HG03439 (cell line): ENCODE measurements around the gene NSUN6.
"Not testable (repeated sequence)": the region's sequence is repeated elsewhere in the genome, so short reads cannot be mapped to it uniquely, and the experiment has no call there.

Experiments used
- ATAC-seq: cut with Tn5 transposase; IDR thresholded peaks from one replicate; pipeline ENCODE4 v1.9.1; 2021; ENCODE audit warnings: mild to moderate bottlenecking, moderate library complexity; ENCODE audit not compliant: unreplicated experiment

NSUN6 gene

DNA sequence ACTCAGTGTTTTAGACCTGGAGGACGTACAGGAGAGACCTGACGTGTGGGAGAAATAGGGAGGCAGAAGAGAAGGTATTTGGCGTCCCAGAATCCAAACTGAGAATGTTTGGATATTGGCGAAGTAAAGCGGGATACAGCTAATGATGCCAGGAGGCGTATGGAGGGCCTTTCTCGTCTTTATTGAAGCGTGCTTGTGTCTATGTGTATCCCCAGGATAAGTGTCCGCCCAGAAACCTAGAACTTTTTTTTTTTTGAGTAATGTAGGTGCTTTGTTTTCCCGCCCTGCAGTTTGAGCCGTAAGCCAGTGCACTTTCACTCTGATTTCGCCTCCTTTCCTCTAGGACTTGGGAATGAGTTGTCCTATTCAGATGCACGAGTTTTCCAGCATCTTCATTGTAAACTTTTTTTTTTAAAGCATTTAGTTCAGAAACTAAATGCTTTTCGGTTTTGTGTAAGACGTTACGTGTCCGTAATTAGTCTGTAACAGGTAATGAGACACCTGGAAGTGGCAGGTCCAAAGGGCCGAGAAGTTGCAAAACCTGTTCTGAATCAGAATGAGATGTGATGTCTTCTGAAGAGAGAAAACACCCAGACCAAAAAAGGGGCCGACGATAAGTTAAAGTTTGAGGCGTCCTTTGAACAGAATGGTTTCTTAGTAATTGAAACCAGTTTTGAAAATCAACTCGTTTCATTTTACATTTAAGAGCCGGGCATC lies 8.6 kb upstream of the NSUN6 start:
- ATAC-seq, result peak; percentile 30

DNA sequence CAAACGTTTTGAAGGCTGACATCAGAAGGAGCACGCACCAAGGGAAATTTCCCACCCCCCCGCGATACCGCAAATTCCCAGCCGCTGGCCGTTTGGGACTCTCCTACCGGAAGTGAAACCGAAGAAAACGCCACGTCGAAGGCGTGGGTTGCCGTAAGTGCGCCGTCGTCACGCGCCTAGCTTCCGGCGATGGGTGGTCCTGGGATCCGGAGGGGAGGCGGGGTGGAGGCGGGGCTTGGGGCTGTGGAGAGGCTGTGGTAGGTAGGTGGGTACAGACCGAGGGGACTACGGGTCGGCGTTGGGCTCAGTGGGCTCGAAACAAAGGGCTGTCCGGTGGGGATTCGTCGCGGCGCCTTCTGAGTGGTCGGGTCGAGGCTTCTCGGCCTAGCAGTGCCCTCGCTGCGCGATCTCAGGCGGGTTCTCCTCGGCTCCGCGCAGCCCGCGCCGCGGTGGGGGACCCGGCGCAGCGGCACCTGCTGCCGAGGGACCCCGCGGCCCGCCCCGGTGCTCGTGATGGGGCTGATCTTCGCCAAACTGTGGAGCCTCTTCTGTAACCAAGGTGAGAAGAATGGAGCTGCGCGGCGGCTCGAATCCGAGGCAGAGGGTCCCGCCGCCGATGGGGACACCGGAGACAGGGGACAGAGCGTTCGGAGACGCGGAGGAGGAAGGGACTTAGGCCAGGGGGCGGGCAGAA lies 7.9 kb upstream of the NSUN6 start, which contains the start of gene ARL5B:
Gene ARL5B (plus strand): TSS at position 307 of the 694 bp plus-strand sequence. CDS start 207 bp downstream, at position 514.
- peak; percentile 89 for ATAC-seq

DNA sequence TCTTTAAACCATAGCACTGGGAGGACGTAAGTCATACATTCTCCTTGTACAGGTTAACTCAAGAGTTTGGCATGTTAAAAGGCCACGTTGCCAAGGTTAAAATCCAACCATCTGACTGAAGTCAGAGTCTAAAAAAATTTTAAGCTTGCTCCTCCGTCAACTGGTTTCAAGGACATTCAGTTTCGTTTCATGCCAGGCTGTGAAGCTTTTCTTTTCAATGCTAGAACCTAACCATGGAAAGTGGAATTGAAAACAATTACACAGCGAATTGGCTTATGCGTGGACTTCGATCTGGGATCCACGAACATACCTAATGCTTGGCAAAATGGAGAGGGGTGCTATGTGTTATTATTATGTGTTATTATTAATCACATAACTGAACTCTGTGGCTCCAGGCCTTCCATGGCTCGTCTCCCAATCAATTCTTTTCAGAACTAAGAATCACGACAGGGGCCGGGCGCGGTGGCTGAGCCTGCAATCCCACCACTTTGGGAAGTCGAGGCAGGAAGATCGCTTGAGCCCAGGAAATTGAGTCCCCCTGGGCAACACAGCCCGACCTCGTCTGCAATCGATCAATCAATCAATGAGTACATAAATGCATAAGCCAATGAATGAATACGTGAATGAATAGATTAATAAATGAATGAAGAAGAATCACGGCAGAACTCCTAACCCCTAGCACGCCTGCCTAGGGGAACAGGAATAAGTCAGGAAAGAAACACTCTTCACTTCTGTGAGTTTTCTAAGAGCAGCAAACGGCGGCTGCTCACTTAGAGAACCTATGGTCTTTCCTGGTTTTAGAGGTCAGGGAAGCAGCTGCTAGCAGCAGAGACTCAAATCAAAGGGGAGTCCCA lies 7.1 kb upstream of the NSUN6 start:
- ATAC-seq, result peak; percentile 8

DNA sequence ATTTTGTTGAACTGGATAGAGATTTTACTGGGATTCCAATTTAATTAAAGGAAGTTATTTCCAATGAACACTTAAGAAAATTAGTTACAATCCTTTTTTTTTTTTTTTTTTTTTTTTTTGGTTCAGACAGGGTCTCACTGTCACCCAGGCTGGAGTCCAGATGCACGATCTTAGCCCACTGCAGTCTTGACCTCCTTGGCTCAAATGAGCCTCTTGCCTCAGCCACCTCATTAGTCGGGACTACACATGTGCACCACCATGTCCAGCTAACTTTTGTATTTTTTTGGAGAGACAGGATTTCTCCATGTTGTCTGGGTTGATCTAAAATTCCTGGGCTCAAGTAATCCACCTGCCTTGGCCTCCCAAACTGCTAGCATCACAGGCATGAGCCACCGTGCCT lies 5.3 kb upstream of the NSUN6 start:
- no peak for ATAC-seq

DNA sequence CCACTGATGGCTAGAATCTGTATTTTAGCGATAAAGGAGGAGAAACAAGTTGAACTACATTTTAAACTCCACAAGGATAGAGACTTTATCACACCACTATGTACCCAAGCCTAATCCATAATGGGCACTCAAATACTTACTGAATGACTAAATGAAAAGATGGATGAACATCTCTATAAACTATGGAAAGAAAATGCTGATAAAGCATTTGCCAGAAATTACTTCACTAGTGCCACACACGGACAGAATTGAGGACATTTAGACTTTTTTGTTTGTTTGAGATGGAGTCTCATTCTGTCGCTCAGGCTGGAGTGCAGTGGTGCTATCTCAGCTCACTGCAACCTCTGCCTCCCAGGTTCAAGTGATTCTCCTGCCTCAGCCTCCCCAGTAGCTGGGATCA lies 1.7 kb upstream of the NSUN6 start:
- ATAC-seq, result no peak

DNA sequence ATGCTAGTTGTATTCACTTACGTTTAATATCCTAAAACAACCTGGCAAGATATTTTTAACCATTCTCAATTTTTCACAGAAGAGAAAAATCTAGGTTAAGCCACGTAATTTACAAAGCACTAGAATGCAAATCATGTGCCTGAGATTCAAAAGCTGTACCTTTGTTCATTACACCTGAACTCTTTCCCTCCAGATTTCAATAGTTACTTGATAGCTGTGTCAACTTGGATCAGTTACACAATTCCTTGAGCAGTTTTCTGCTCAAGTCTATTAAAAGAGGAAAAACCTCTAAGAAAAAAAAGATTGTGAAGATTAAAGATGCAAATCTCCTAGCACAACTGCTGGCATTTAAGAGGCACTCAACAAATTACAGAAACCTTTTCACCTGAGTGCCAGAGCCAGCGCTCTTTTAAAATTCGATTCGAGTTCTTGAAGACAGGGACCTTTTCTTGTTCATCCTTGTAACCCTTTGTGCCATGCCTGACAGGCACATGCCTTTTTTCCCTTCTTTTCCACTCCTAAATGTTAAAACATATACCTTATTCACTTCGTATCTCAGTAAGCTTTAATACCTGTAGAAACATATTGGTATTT lies 886 bp downstream of the NSUN6 start:
- no peak for ATAC-seq

DNA sequence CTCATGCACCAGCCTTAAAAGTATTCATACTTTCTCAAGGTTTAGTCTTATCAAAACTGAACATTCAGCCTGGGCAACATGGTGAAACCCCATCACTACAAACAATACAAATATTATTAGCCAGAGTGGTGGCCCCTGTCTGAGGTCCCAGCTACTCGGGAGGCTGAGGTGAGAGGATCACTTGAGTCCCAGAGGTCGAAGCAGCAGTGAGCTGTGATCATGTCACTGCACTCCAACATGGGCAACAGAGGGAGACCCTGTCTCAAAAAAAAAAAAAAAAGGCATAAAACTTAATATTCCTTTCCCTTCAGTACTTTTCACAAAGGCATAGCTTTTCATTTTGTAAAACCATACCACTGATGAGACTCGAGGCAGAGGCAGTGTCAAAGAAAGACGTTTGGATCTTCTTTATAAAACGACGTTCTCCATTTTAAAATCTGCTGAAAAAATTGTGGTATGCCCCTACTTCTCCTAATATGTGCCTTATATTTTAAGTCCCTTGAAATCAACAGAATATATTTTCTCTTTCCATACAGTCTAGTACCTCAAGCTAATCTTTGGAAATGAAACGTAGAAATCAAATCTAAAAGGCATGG lies 1.9 kb downstream of the NSUN6 start:
- ATAC-seq, result no peak

DNA sequence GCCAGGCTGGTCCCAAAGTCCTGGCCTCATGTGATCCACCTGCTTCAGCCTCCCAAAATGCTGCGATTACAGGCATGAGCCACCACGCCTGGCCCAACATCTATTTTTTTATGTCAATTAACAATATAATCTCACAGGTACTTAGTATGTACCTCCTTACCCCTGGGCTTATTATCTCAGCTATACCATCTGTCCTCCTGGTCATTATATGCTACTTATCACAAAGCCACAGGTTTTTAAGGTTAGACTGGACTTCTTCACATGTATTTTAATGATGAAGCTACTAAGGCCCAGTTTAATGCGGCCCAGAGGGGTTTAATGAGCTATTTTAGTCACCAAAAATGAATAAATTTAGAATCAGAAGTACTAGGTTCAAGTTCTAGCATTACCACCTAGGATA lies 3.4 kb downstream of the NSUN6 start:
- ATAC-seq, result no peak

DNA sequence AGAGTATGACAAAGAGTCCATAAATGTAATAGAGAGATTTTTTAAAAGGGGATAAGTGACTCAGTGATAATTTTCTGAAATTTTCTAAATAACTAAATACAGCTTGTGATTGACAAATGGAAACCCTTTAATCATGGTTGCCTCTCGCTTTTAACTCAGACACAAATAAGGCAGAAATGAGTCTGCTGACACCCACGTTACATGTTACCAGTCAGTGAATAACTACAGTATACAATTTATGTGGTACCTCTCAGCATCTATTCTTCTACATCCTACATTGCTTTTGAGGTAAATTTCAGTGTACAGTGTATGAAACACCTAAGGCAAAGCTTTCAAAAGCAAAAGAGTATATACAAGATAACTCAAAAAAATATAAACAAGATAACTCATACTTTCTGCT lies 4.2 kb downstream of the NSUN6 start:
- ATAC-seq, result no peak

DNA sequence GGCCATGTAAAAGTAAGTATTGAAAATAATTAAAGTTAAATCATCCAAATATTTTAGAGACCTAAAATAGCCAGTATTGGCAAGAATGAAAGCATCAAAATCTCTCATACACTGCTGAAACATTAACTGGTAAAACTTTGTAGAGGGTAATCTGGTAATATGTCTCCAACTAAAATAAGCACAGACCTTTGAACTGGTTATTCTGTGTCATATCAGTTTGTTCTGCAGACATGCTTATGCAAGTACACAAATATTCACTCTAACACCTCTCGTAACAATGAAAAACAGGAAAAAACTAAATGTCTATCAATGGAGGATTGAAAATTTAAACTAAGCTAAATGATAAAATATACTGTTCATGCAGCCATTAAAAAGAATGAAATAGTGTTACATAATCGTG lies 11.7 kb downstream of the NSUN6 start:
- not testable (repeated sequence) for ATAC-seq

DNA sequence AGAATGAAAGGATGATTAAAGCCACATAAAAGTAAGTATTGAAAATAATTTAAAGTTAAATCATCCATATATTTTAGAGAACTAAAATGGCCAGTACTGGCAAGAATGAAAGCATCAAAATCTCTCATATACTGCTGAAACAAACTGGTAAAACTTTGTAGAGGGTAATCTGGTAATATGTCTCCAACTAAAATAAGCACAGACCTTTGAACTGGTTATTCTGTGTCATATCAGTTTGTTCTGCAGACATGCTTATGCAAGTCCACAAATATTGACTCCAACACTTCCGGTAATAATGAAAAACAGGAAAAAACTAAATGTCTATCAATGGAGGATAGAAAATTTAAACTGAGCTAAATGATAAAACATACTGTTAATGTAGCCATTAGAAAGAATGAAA lies 14.0 kb downstream of the NSUN6 start:
- ATAC-seq, result not testable (repeated sequence)

DNA sequence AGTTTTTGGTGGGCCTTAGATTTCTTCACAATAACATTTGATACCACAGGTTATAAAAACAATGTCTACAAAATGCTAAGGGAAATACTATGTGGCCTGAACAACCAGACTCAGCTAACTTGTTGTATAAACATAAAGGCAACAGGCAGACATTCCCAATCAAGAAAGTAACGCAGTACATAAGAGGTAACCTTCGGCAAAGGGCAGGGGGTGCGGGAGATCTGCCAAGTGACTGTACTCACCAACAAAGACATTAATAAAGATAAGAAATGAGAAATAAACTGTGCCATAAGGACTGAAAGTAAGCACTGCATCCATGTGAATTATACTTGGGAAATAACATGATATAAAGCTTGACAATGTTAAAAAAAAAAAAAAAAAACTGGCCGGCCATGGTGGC lies 15.4 kb downstream of the NSUN6 start:
- ATAC-seq, result no peak

DNA sequence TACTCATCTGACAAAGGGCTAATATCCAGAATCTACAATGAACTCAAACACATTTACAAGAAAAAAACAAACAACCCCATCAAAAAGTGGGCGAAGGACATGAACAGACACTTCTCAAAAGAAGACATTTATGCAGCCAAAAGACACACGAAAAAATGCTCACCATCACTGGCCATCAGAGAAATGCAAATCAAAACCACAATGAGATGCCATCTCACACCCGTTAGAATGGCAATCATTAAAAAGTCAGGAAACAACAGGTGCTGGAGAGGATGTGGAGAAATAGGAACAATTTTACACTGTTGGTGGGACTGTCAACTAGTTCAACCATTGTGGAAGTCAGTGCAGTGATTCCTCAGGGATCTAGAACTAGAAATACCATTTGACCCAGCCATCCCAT lies 18.9 kb downstream of the NSUN6 start:
- not testable (repeated sequence) for ATAC-seq

DNA sequence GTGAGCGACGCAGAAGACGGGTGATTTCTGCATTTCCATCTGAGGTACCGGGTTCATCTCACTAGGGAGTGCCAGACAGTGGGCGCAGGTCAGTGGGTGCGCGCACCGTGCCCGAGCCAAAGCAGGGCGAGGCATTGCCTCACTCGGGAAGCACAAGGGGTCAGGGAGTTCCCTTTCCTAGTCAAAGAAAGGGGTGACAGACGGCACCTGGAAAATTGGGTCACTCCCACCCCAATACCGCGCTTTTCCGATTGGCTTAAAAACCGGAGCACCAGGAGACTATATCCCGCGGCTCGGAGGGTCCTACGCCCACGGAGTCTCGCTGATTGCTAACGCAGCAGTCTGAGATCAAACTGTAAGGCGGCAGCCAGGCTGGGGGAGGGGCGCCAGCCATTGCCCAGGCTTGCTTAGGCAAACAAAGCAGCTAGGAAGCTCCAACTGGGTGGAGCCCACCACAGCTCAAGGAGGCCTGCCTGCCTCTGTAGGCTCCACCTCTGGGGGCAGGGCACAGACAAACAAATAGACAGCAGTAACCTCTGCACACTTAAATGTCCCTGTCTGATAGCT lies 23.9 kb downstream of the NSUN6 start:
- not testable (repeated sequence) for ATAC-seq

DNA sequence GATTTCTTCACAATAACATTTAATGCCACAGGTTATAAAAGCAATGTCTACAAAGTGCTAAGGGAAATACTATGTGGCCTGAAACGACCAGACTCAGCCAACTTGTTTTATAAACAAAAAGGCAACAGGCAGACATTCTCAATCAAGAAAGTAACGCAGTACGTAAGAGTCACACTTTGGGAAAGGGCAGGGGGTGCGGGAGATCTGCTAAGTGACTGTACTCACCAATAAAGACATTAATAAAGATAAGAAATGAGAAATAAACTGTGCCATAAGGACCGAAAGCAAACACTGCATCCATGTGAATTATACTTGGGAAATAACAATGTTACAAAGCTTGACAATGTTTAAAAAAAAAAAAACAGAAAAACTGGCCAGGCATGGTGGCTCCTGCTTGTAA lies 25.5 kb downstream of the NSUN6 start:
- no peak for ATAC-seq

DNA sequence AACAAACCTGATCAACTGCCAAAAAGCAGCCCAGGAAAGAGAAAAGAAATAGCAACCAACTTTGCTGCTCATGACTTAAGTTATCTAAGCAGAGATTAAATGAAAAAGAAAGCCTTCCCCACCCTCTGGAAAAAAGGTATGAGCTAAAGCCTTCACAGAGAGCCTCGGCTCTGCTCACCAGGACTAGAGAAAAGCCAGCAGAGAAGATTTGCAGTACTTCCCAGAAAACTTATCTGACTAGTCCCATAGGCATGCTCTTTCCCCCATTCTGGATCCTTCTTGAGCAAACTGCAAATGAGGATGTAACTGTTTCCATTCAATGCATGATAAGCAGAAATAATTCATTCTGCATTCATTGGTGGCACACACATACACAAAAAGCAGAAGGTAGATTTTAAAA lies 27.7 kb downstream of the NSUN6 start:
- not testable (repeated sequence) for ATAC-seq

DNA sequence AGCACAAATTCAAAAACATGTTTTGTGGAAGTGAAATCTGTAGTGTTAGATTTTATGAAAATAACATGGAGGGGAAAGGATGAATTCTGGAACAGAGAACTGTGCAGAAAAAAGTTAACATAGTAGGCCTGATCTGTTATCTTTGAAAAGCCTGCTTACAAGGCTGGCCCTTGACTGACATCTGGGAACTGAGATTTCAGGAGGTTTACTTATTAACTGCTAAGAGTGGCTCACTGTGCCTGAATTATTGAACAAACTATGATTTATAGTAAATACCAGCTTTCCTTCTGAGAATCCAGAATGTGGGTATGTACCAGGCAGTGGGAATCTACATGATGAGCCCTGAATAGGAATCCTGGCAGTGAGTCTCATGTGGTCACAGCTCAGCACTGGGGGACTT lies 30.5 kb downstream of the NSUN6 start:
- ATAC-seq, result no peak

DNA sequence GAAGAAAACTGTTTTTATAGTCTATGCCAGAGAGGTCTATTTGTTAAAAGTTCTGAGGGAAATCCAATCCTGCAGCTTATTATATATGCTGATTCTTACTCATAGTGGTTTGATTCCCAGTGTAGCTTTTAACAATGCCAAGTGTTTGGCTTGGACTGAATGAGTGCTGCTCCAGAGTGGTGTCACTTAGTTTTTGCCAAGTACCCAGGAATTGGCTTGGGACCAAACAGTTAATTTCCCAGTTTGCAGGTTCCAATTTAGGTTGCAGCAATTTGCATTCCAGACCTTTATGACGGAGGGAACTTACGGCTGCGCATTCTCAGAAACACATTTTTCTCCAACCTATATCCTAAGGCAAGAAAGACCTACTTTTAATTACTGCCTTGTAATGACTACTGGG lies 32.4 kb downstream of the NSUN6 start:
- no peak for ATAC-seq

DNA sequence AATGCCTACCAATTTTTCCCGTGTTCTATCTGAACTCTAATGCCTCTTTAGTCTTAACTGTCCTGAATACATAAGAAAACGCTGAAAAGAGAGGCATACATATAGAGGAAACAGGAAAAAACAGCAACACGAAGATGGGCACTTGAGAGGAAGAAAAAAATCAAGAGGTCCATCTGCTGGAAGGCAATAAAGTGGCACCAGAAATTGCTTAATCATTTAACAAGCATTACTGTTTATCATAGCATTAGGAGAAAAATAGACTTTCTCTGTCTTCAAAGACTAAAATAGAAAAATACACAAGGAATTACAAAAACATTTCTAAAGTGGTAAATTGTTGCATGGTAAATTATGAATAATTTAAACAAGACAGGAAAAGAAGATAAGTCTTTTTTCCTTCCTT lies 35.0 kb downstream of the NSUN6 start:
- ATAC-seq, result no peak

DNA sequence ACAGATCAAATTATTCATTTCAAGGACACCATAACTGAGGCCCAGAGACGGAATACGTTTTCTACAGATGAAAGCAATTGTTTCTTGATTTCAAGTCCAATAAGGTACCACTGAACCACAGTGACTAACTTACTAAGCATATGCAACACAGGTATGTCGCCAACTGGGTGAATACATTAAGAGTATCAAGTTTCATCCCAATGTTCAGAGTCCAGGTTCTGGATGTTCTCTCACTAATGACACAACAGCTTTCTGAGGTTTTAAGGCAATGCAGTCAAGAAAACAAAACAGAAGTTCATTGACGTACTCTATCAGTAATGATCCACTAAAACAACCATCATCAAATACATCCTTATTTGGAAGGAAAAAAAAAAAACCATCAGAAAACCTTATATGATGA lies 35.8 kb downstream of the NSUN6 start:
- ATAC-seq, result no peak

DNA sequence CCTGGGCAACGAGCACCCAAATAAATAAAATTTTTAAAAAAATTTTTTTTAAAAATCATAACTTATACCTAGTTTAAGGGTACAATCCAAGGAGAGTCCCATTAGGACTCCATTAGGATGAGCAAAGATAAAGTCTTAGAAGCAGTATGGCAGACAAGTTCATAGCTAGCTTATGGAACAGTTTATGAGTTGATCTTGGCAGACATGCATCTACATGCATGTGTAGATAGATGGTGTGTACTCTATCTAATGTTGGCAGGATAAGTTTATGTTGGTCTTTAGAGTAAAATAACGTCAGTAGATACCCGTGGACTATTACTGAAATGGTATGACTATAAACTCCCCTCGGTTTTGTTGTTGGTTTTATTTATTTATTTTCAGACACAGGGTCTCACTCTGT lies 40.2 kb downstream of the NSUN6 start:
- ATAC-seq, result no peak
